Hair follicle dermal papilla cell (primary cell): ENCODE data around the gene RASD1. TPM values are rescaled to one million over a fixed set of nuclear protein-coding genes. Genes with fewer than 3 reads are reported as not detected.

Experiments used
- small RNA-seq: library from RNA; depleted of rRNA; stranded (forward); fragments of <200 nt; gene quantifications from one replicate; pipeline ENCODE3, GENCODE V24; 2012
- total RNA-seq: library from RNA; depleted of rRNA; stranded (reverse); fragments of >200 nt; gene quantifications from 2 replicates; pipeline ENCODE4 v1.2.3, GENCODE V29; 2012

Gene RASD1
- 1.9 and 2.6 TPM in 2 replicates for total RNA-seq

GRCh38 chr17:17496189-17497064 is at the start of gene RASD1:
TSS of gene RASD1 (minus strand) at chr17:17496395. CDS start at chr17:17496181, 214 bp downstream.

GRCh38 chr17:17476865-17477467 is 19.2 kb downstream of the RASD1 start, which contains the start of gene MED9:
TSS of gene MED9 (plus strand) at chr17:17477000. CDS start at chr17:17477042, 42 bp downstream.

Small RNA genes within 50 kb of the gene (small RNA-seq; reads per million reads assigned to genes)
- gene RF00019: not detected

Other genes starting within 250 kb of the RASD1 start
- gene COPS3, start 215.1 kb downstream of the RASD1 start, total RNA-seq: 66.5 TPM in 2 replicates
- 1.5 and 2.3 TPM in 2 replicates for gene NT5M, start 193.0 kb downstream of the RASD1 start, total RNA-seq
- gene MED9, start 19.4 kb downstream of the RASD1 start, total RNA-seq: 14.4 and 14.5 TPM in 2 replicates
- gene PEMT, start 95.3 kb upstream of the RASD1 start, total RNA-seq: 18.3 and 23.1 TPM in 2 replicates
- gene RAI1, start 185.1 kb upstream of the RASD1 start, total RNA-seq: 12.4 and 14.3 TPM in 2 replicates